ENCODE data around the gene IGSF23. TPM values are rescaled to one million over a fixed set of nuclear protein-coding genes. Genes with fewer than 3 reads are reported as not detected.
A peak's percentile ranks its signal among the peaks of the same experiment; 100 is the strongest.
"Not testable (repeated sequence)": the region's sequence is repeated elsewhere in the genome, so short reads cannot be mapped to it uniquely, and the experiment has no call there.

IGSF23 gene
- total RNA-seq, 1 donor from 2014 or later: not detected

GRCh38 chr19:44666852-44667556 lies 53.6 kb downstream of the IGSF23 start:
- no peak for DNase-seq

- DNase-seq: no peak
These were observed 55.8 kb downstream of the IGSF23 start for GRCh38 chr19:44668985-44669764.

DNA sequence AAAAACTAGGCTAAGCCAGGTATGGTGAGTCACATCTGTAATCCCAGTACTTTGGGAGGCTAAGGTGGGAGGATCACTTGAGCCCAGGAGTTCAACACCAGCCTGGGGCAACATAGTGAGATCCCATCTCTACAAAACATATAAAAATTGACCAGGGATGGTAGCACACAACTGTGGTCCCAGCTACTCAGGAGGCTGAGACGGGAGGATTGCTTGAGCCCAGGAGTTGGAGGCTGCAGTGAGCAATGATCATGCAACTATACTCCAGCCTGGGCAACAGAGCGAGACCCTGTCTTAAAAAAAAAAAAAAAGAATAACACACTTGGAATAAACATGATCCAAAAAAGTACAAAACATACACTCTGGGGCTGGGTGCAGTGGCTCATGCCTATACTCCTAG lies 56.7 kb downstream of the IGSF23 start:
- DNase-seq: not testable (repeated sequence)

DNA sequence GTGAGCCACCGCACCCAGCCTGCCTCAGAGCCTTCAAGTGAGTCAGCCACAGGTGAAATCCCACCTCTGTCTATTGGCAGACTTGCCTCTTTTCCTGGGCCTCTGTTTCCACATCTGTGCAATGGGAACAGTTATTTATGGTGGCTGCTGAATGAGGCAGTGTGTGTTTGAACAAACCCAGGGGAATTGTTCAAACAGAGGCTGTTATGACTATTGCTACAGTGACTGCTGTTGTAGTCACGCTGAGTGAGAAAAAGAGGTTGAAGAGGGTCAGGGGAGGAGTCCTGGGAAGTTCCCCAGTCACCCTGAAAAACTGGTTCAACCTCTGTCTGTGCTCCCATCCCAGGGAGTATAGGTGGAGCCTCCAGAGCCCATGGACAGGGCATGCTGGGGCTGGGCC lies 58.0 kb downstream of the IGSF23 start, which contains the start of gene CEACAM19:
Gene CEACAM19 (plus strand): TSS at position 83 of the 400 bp plus-strand sequence. CDS start 450 bp downstream, outside the sequence.
- peak; percentile 50 for DNase-seq

DNA sequence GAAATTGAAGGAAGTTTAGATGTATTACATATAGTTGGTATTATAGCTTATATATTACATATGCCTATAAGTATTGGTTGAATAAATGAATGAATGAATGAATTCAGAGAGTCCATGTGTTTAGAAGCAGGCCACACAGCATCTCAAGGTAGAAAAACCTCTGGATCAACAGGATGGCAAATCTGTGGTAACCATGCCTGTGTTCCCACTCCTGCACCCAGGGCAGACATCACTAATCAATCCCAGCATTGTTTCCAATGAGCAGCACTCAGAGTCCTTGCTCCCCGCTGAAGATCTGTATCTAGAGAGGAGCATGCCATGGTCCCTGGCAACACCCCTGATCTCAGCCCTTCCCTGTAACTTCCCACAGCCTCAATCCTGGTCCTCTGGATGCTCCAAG lies 58.9 kb downstream of the IGSF23 start:
- DNase-seq: no peak

DNA sequence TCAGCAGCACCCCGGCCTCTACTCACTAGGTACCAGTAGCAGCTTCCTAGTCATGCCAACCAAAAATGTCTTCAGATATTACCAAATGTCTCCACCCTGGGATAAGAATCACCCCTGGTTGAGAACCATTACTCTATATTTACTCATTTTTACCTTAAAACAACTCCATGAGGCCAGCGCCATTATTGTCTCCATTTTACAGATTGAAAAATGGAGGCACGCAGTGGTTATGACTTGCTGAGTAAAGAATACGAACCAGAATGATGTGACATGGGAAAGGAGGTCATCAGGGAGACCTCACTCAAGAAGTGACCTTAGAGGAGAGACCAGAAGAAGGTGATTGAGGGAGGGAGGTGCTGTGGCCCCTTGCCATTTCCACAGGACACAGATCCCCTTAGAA lies 60.1 kb downstream of the IGSF23 start:
- DNase-seq: no peak

- DNase-seq: no peak
These were observed 62.2 kb downstream of the IGSF23 start for GRCh38 chr19:44675521-44675920.

DNA sequence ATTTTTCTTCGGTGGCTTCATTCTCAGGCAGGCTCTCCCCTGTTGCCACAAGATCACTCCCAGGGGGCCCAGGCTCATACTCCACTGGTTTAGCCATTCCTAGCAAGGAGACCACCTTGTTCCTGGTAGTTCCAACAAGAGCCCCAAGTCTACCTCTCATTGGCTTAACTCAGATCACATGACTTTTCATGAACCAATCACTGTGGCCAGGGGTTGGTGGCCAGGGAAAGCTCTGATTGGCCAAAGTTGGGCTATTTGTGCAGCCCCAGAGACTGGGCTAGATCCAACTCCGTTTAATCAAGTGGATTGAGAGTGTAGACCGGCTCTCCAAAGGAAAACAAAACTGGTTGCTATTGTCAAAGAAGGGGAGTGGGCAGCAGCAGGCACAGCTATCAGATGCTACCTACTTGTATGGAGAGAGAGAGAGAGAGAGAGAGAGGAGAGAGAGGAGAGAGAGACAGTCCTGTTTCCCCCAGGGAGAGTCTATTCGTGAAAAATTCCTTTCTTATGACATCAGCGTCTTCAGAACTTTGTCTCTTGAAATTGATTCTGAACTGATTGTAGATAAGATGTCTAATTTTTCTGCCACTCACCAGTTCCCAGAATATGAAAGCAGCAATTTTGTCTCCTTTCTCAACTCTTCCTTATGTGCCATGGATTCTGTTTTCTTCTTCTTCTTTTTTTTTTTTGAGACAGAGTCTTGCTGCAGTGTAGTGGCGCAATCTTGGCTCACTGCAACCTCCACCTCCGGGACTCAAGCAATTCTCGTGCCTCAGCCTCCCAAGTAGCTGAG lies 63.9 kb downstream of the IGSF23 start:
- no peak for DNase-seq

- DNase-seq: no peak
These were observed 67.2 kb downstream of the IGSF23 start for GRCh38 chr19:44680536-44680935.

DNA sequence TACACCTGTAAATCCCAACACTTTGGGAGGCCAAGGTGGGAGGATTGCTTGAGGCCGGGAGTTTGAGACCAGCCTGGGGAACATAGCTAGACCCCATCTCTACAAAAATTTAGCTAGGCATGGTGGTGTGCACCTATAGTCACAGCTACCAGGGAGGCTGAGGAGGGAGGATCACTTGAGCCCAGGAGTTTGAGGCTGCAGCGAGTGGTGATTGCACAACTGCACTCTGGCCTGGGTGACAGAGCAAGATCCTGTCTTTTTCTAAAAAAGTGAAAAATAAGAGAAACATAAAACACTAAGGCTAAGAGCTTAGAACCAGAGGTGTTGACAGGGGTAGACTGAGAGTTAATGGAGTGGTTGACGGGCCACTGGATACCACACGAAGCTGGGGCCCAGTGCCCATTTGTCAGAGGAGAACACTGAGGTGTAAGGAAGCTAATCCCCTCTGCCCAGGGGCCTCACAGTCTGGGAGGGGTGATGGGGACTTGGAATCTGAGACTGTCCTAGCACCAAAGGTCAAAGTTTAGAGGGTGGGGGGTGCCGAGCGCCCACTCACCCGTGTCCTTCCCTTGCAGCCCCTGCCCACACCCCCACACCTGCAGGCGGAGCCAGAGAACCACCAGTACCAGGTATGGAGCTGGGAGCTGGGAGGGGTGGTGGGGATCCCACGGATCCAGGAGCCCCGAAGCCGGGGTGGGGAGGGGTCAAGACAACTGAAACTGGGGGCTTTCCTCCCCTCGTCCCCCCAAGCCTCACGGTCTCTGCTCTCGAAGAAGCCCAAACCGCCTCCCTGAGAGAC lies 68.8 kb downstream of the IGSF23 start:
- DNase-seq: no peak

DNA sequence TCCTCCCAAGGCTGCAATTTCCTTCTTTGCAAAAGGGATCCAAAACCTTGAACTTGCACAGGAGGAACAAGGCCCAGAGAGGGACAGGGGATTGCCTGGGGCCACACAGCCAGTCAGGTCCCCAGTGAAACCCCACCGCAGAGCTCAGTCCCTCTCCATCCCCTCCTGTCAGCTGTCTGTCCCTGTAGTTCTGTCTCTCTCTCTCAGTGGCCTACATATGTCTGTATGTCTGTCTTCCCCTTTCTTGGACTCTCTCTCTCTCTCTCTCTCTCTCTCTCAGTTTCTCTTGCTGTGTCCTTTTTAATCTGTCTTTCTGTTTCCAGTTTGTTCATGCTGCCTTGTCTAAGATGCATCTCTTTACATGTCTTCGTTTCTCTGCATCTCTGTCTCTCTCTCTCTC lies 69.4 kb downstream of the IGSF23 start:
- no peak for DNase-seq

DNA sequence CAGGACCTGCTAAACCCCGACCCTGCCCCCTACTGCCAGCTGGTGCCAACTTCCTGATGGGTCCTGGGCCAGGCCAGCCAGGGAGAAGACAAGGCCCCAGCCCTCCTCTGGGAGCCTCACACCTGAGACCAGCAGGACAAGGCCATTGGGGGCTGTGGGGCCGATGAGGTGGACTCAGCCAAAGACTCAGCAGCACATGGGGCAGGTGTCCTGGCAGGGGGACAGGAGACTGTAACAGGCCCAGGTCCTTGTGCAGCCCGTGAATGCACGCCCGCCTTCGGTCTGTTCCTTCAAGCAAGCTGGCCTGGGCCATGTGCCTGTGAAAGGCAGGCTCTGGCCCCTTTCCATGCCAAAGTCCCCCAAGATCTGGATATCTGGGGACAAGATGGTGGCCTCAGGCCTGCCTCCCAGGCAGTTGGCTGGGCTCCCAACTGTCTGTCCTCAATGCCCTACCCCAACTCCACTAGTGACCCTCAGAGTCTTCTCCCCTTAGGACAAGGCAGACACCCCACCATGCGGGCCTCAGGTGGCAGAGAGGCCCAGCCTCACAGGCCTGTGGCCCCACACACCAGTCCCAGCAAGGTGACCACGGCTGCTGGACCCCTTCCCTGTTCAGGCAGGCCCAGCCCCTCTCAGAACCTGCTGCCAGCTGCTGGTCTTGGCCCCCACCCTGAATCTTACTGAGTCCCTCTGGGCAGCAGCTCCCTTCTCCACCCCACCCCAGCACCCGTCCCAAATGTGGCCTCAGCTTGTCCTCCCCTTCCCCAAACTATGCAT lies 70.3 kb downstream of the IGSF23 start:
- DNase-seq: no peak

DNA sequence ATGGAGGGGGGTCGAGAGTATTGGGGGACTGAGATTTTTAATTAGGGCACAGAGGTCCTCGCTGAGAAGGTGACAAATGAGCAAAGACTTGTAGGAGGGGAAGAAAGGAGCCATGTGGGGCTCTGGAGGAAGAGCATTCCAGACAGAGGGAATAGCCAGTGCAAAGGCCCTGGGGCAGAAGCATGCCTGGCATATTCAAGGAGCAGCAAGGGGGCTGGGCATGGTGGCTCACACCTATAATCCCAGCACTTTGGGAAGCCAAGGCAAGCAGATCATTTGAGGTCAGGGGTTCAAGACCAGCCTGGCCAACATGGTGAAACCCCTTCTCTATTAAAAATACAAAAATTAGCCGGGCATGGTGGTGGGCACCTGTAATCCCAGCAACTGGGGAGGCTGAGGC lies 71.0 kb downstream of the IGSF23 start:
- not testable (repeated sequence) for DNase-seq

DNA sequence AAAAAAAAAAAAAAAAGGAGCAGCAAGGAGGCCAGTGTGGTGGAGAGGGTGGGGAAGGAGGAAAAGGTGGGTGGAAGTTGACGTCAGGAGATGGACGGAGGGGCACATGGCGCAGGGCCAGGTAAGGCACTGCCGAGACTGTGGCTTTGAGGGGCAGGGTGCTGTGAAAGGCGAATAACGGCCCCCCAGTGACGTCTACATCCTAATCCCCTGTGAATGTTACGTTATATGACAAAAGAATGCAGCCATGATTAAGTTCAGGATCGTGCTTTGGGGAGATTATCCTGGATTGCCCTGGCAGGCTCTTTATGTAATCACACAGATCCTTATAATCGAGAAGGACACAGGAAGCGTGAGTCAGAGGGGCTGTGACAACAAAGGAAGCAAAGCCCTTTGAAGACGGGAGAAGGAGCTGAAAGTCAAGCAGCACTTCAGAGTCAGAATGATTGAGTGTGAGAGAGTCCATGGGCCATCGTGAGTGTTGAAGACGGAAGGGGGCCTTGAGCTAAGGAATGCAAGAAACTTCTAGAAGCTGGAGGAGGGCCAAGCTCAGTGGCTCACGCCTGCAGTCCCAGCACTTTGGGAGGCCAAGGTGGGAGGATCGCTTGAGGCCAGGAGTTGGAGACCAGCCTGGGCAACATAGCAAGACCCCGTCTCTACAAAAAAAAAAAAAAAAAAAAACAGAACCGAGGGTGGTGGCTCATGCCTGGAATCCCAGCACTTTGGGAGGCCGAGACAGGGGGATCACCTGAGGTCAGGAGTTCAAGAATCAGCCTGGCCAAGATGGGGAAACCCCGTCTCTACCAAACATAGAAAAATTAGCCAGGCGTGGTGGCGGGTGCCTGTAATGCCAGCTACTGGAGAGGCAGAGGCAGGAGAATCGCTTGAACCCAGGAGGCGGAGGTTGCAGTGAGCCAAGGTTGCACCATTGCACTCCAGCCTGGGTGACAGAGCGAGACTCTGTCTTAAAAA lies 71.8 kb downstream of the IGSF23 start:
- peak; percentile 46 for DNase-seq

- no peak for DNase-seq
These were observed 72.5 kb downstream of the IGSF23 start for GRCh38 chr19:44685877-44686276.

Measured in tongue (tissue), 2 donors.